ENCODE measurements around the gene RAB37.

Gene RAB37

DNA sequence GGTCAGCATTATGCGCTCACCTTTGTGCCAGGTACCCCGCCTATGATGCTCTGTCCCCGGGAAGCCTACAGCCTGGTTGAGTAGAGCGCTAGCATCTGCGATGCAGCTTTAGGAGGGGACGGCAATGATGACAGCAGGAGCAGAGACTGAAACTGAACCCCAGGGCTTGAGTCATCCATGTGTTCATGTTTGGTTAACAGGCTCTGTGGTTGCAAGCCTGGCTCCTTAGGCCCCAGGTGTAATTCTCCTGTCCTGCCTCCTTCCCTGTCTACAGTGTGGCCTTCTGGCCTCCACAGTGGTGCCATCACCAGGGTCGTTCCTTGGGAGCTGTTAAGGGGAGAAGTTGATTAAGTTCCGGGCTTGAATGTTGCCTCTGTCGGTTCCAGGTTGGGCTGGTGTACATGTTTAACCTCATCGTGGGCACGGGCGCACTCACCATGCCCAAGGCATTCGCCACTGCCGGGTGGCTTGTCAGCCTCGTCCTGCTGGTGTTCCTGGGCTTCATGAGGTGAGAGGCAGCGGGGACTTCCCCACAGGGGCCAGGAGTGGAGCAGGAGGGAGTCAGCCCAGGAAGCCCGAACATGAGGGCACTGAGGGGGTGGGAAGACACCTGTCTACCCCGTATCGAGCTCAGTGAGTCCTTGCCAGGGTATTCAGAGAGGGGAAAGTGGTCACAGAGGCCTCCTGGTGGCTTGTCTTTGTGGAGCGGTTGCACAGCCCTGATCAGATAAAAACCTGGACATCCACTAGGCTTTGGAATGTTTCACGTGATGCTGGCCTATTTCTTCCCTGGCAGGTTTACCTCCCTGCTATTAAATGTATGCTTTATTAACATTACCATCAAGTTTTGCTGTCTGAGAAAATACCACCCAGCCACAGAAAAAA lies 48.3 kb downstream of the RAB37 start:
- Histone ChIP-seq H3K9ac (ENCODE audit: low read depth, low read length, poor library complexity, severe bottlenecking) (peak overlapping the region; percentile 1), H3K79me2 (ENCODE audit: insufficient read depth, low read length) (peaks cover 13% of the 10 kb centered on the region; the same call in 1 of the 2 replicates), H3K4me2 (ENCODE audit: low read depth, low read length, poor library complexity, severe bottlenecking) (peak overlapping the region; percentile 45), H3K27me3 (ENCODE audit: insufficient read depth, low read length, poor library complexity, severe bottlenecking) (no peaks in the 10 kb centered on the region), H4K20me1 (ENCODE audit: insufficient read depth, low read length, poor library complexity, severe bottlenecking) (no peaks in the 10 kb centered on the region), H2AFZ (ENCODE audit: low read length) (no peak overlapping the region), H3K9me3 (ENCODE audit: insufficient read depth, low read depth, low read length) (no peaks in the 10 kb centered on the region), H3K9me2 (replicated peaks; ENCODE audit: low read depth, low read length) (no peaks in the 10 kb centered on the region), H3K36me3 (ENCODE audit: insufficient read depth, low read length) (0 out of 2 replicates have a peak, but pooled peaks cover 5% of the 10 kb centered on the region), H3K4me3 (ENCODE audit: low read length, poor library complexity, severe bottlenecking) (no peak overlapping the region), H3K4me1 (ENCODE audit: insufficient read depth, low read length, poor library complexity, severe bottlenecking) (peaks cover 27% of the 10 kb centered on the region), H3F3A (ENCODE audit: low read depth) (no peaks in the 10 kb centered on the region)
- no peak for TF ChIP-seq EZH2phosphoT487 (IDR thresholded peaks at IDR 0.05; ENCODE audit: borderline replicate concordance)
- TF ChIP-seq, protein P1, sequence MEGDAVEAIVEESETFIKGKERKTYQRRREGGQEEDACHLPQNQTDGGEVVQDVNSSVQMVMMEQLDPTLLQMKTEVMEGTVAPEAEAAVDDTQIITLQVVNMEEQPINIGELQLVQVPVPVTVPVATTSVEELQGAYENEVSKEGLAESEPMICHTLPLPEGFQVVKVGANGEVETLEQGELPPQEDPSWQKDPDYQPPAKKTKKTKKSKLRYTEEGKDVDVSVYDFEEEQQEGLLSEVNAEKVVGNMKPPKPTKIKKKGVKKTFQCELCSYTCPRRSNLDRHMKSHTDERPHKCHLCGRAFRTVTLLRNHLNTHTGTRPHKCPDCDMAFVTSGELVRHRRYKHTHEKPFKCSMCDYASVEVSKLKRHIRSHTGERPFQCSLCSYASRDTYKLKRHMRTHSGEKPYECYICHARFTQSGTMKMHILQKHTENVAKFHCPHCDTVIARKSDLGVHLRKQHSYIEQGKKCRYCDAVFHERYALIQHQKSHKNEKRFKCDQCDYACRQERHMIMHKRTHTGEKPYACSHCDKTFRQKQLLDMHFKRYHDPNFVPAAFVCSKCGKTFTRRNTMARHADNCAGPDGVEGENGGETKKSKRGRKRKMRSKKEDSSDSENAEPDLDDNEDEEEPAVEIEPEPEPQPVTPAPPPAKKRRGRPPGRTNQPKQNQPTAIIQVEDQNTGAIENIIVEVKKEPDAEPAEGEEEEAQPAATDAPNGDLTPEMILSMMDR (conservative IDR thresholded peaks at IDR 0.05; ENCODE audit: low read length), result peak; percentile 23

DNA sequence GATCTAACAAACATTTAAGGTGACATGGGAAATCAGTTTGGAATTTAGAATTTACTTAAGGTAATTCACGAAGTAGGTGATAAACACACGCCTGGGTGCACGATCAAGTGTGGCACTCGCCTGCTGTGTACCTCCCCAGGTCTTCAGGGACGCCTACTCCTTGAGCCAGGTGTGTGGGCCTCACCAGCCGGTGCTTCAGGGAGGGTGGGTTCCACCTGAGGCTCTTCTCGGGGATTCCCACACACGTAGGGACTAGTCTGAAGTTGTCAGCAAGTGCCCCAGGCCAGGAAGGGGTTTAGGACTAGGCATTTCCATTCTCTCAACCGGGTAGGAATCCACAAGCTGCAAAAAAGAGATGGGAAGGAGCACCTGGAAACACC lies 48.9 kb downstream of the RAB37 start:
- no peaks in the 10 kb centered on the region for H4K20me1 ChIP-seq (ENCODE audit: insufficient read depth, low read length, poor library complexity, severe bottlenecking)
- no peak overlapping the region for H3K4me2 ChIP-seq (ENCODE audit: low read depth, low read length, poor library complexity, severe bottlenecking)
- no peaks in the 10 kb centered on the region for H3K27me3 ChIP-seq (ENCODE audit: insufficient read depth, low read length, poor library complexity, severe bottlenecking)
- H3K4me3 ChIP-seq (ENCODE audit: low read length, poor library complexity, severe bottlenecking), result no peak overlapping the region
- peaks cover 23% of the 10 kb centered on the region for H3K4me1 ChIP-seq (ENCODE audit: insufficient read depth, low read length, poor library complexity, severe bottlenecking)
- H3K36me3 ChIP-seq (ENCODE audit: insufficient read depth, low read length), result 0 out of 2 replicates have a peak, but pooled peaks cover 10% of the 10 kb centered on the region
- no peaks in the 10 kb centered on the region for H3K9me3 ChIP-seq (ENCODE audit: insufficient read depth, low read depth, low read length)
- peaks cover 13% of the 10 kb centered on the region; the same call in 1 of the 2 replicates for H3K79me2 ChIP-seq (ENCODE audit: insufficient read depth, low read length)
- peak overlapping the region; percentile 1 for H3K9ac ChIP-seq (ENCODE audit: low read depth, low read length, poor library complexity, severe bottlenecking)
- TF ChIP-seq, protein P1 (conservative IDR thresholded peaks at IDR 0.05; ENCODE audit: low read length), result no peak
- no peak for TF ChIP-seq EZH2phosphoT487 (IDR thresholded peaks at IDR 0.05; ENCODE audit: borderline replicate concordance)
- no peaks in the 10 kb centered on the region for H3F3A ChIP-seq (ENCODE audit: low read depth)
- H3K9me2 ChIP-seq (replicated peaks; ENCODE audit: low read depth, low read length), result no peaks in the 10 kb centered on the region
- H2AFZ ChIP-seq (ENCODE audit: low read length), result no peak overlapping the region

DNA sequence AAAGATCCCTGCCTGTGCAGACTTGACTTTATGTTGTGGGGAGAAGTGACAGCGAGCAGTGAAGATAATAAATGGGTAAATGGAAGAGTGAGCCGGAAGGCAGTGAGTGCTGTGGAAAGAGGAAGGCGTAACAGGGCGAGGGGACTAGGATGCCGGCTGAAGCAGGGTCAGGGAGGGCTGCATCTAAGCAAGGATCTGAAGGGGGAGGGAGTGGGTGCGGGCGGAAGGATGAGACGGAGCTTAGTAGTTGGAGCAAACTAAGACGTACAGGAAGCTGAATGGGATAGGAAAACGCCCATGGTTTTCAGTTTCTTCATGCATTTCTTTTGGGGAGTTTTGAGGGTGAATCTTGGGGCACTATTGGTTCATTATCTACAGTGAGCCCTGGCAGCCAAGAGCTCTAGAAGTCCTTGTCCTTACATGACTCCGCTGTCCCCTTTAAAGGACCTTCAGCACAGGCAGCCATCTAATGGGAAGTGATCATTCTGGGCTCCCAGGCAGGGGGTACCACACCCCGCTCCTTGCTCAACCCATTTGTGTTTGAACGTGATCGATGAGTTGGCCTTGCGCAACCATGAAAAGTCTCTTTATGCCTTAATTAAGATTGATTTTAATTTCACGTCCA lies 49.5 kb downstream of the RAB37 start:
- no peak overlapping the region for H2AFZ ChIP-seq (ENCODE audit: low read length)
- H3K79me2 ChIP-seq (ENCODE audit: insufficient read depth, low read length), result peaks cover 13% of the 10 kb centered on the region; the same call in 1 of the 2 replicates
- no peaks in the 10 kb centered on the region for H4K20me1 ChIP-seq (ENCODE audit: insufficient read depth, low read length, poor library complexity, severe bottlenecking)
- no peaks in the 10 kb centered on the region for H3K27me3 ChIP-seq (ENCODE audit: insufficient read depth, low read length, poor library complexity, severe bottlenecking)
- no peaks in the 10 kb centered on the region for H3K9me2 ChIP-seq (replicated peaks; ENCODE audit: low read depth, low read length)
- H3K36me3 ChIP-seq (ENCODE audit: insufficient read depth, low read length), result 0 out of 2 replicates have a peak, but pooled peaks cover 10% of the 10 kb centered on the region
- H3K9me3 ChIP-seq (ENCODE audit: insufficient read depth, low read depth, low read length), result no peaks in the 10 kb centered on the region
- H3K4me1 ChIP-seq (ENCODE audit: insufficient read depth, low read length, poor library complexity, severe bottlenecking), result peaks cover 23% of the 10 kb centered on the region
- TF ChIP-seq EZH2phosphoT487 (IDR thresholded peaks at IDR 0.05; ENCODE audit: borderline replicate concordance), result no peak
- TF ChIP-seq, protein P1 (conservative IDR thresholded peaks at IDR 0.05; ENCODE audit: low read length), result no peak
- no peaks in the 10 kb centered on the region for H3F3A ChIP-seq (ENCODE audit: low read depth)
- no peak overlapping the region for H3K4me3 ChIP-seq (ENCODE audit: low read length, poor library complexity, severe bottlenecking)
- H3K4me2 ChIP-seq (ENCODE audit: low read depth, low read length, poor library complexity, severe bottlenecking), result no peak overlapping the region
- H3K9ac ChIP-seq (ENCODE audit: low read depth, low read length, poor library complexity, severe bottlenecking), result no peak overlapping the region

Data from Loucy (cell line).